K562 (cell line): ENCODE measurements around the gene ZFPM1. TPM values are rescaled to one million over a fixed set of nuclear protein-coding genes. Genes with fewer than 3 reads are reported as not detected.

ENCODE experiments used
- ATAC-seq: fragments of 200-7000 bp; cut with Tn5 transposase; 3 replicates; pipeline ENCODE4 v1.9.1; 2020; ENCODE audit warnings: moderate library complexity
- BruUV-seq: library from RNA; stranded (reverse); fragments of 400-500 nt; replicated peaks from 2 replicates; lab custom pipeline; 2021; lab: Mats Ljungman, UMichigan
- CTCF ChIA-PET: fragments of 300-600 bp; formaldehyde crosslinking; extraction: SDS; loops from one replicate; lab custom pipeline; 2021; ENCODE audit warnings: low intra/inter-chr PET ratio; lab: Yijun Ruan, JAX
- POLR2A ChIA-PET: fragments of 300-600, 350-650 bp; sonication (Branson Sonifier 250); formaldehyde crosslinking; extraction: SDS; loops from one replicate; lab custom pipeline; 2021; ENCODE audit warnings: antibody characterized with exemption, inconsistent platforms; lab: Yijun Ruan, JAX
- DNase-seq, 4 experiments: peaks; one replicate each; pipeline versions ENCODE4 v3.0.0 to v3.0.0-alpha.2; 2011 to 2018; ENCODE audit warnings: low spot score in 3 of 4, mixed read lengths in 3 of 4; ENCODE audit errors: extremely low read depth in 1 of 4
- FAIRE-seq: peaks from 2 replicates; lab custom pipeline; 2011; peaks lifted over from hg19 to GRCh38; lab: Jason Lieb, UNC
- H2AFZ ChIP-seq: 2 replicates; pipeline ENCODE4 v1.6.0; 2011; ENCODE audit warnings: low read depth, low read length, control low read depth, inconsistent platforms
- H3K27ac ChIP-seq: fragments of 200-600 bp; 3 replicates; pipeline ENCODE4 v1.8.0; 2011; ENCODE audit warnings: low read depth, mild to moderate bottlenecking, control low read depth, inconsistent platforms, low read length, moderate library complexity, mixed read lengths; ENCODE audit errors: extremely low read depth
- H3K27me3 ChIP-seq, 2 experiments: fragments of 300-600 bp in 1 of 2; 2 replicates in 1 of 2; 3 replicates in 1 of 2; pipeline versions ENCODE4 v1.6.0 to v1.8.0; 2011; ENCODE audit warnings: inconsistent platforms in 2 of 2, low read length in 2 of 2, mild to moderate bottlenecking in 1 of 2, mixed read lengths in 1 of 2, moderate library complexity in 1 of 2; ENCODE audit not compliant: control insufficient read depth in 2 of 2, insufficient read depth in 2 of 2
- H3K36me3 ChIP-seq: fragments of 300-600 bp; 3 replicates; pipeline ENCODE4 v1.8.0; 2011; ENCODE audit warnings: mild to moderate bottlenecking, low read length, inconsistent platforms; ENCODE audit not compliant: control insufficient read depth, insufficient read depth
- H3K4me1 ChIP-seq, 2 experiments: fragments of 200-600 bp in 1 of 2; replicated peaks in 1 of 2; 2 replicates in 1 of 2; 3 replicates in 1 of 2; pipeline versions ENCODE4 v1.5.1 to v1.8.0; 2011; ENCODE audit warnings: inconsistent platforms in 2 of 2, low read length in 2 of 2, mild to moderate bottlenecking in 1 of 2, mixed read lengths in 1 of 2, moderate library complexity in 1 of 2; ENCODE audit not compliant: control insufficient read depth in 2 of 2, insufficient read depth in 2 of 2
- H3K4me2 ChIP-seq: 2 replicates; pipeline ENCODE4 v1.6.1; 2011; ENCODE audit warnings: low read length, control low read depth, inconsistent platforms, mixed read lengths; ENCODE audit not compliant: insufficient read depth
- H3K4me3 ChIP-seq: fragments of 200-600 bp; sonication (generic), shearing (Covaris generic); 2 replicates; pipeline ENCODE4 v1.5.1; 2016; ENCODE audit warnings: control low read depth, inconsistent platforms
- H3K79me2 ChIP-seq: fragments of 200-600 bp; 3 replicates; pipeline ENCODE4 v1.8.0; 2011; ENCODE audit warnings: low read length, inconsistent platforms; ENCODE audit not compliant: control insufficient read depth, insufficient read depth
- H3K9ac ChIP-seq, 2 experiments: 2 replicates each; pipeline versions ENCODE4 v1.6.0 to v1.6.1; 2011; ENCODE audit warnings: low read depth in 2 of 2, low read length in 2 of 2, control low read depth in 1 of 2, inconsistent platforms in 1 of 2, mild to moderate bottlenecking in 1 of 2, mixed read lengths in 1 of 2; ENCODE audit not compliant: insufficient read depth in 1 of 2
- H3K9me1 ChIP-seq: one replicate; pipeline ENCODE4 v1.6.0; 2011; ENCODE audit warnings: inconsistent platforms, mild to moderate bottlenecking, low read length, moderate library complexity; ENCODE audit not compliant: control insufficient read depth, insufficient read depth
- H3K9me3 ChIP-seq: replicated peaks from 2 replicates; pipeline ENCODE4 v1.5.1; 2011; ENCODE audit warnings: low read depth, low read length, inconsistent platforms; ENCODE audit not compliant: control insufficient read depth, insufficient read depth
- H4K20me1 ChIP-seq: replicated peaks from 2 replicates; pipeline ENCODE4 v1.6.1; 2011; ENCODE audit warnings: low read length, inconsistent platforms, mixed read lengths; ENCODE audit not compliant: control insufficient read depth, insufficient read depth
- CBX2 ChIP-seq: fragments of 200-600 bp; sonication (generic); IDR thresholded peaks from one replicate; pipeline ENCODE4 v1.6.1; 2012; ENCODE audit warnings: mild to moderate bottlenecking, low read length, inconsistent platforms; ENCODE audit not compliant: insufficient read depth, poor library complexity, severe bottlenecking
- EGR1 ChIP-seq: fragments of 450-650 bp; conservative IDR thresholded peaks from 2 replicates; pipeline ENCODE4 v1.6.1; 2017; ENCODE audit warnings: mild to moderate bottlenecking
- EZH2 ChIP-seq: IDR thresholded peaks from 2 replicates; pipeline ENCODE4 v1.6.1; 2012; ENCODE audit warnings: low read depth, mild to moderate bottlenecking, inconsistent platforms, low read length, borderline replicate concordance
- KHSRP ChIP-seq: fragments of 450-650 bp; IDR thresholded peaks from 2 replicates; pipeline ENCODE4 v1.6.1; 2017
- MEIS2 ChIP-seq: fragments of 450-650 bp; IDR thresholded peaks from 2 replicates; pipeline ENCODE4 v1.6.1; 2014; ENCODE audit warnings: mild to moderate bottlenecking; ENCODE audit not compliant: partially characterized antibody
- MXI1 ChIP-seq: IDR thresholded peaks from 2 replicates; pipeline ENCODE4 v1.6.1; 2011; ENCODE audit warnings: low read depth, mild to moderate bottlenecking, improper control_type of control experiment, low read length
- NFRKB ChIP-seq: fragments of 450-650 bp; IDR thresholded peaks from 2 replicates; pipeline ENCODE4 v1.6.1; 2016; ENCODE audit warnings: low read depth
- SIN3A ChIP-seq, 2 experiments: fragments of 150-350 bp in 1 of 2; IDR thresholded peaks; 2 replicates each; pipeline ENCODE4 v1.6.1; 2011 to 2016; ENCODE audit warnings: borderline replicate concordance in 2 of 2, low read depth in 2 of 2, low read length in 2 of 2, mild to moderate bottlenecking in 2 of 2, moderate library complexity in 2 of 2; ENCODE audit not compliant: control insufficient read depth in 1 of 2
- ZNF41 ChIP-seq: fragments of 250-450 bp; sonication (Bioruptor Pico); conservative IDR thresholded peaks from 2 replicates; pipeline ENCODE4 v1.4.0; 2020; ENCODE audit warnings: mild to moderate bottlenecking
- WGBS: fragments of 100-300 bp; shearing (Covaris generic); methylation state at CpG from one replicate; pipeline ENCODE4 v1.1.6; 2016; ENCODE audit warnings: low coverage, mixed read lengths; ENCODE audit not compliant: insufficient coverage; ENCODE audit errors: missing lambda C conversion rate; 5-methylcytosine and 5-hydroxymethylcytosine counted together
- in situ Hi-C: fragments of 300-500 bp; cut with MboI; formaldehyde crosslinking; loops from 4 replicates; pipeline ENCODE4 v1.15.0; 2018; ENCODE audit warnings: inconsistent platforms, mixed read lengths
- intact Hi-C: fragments of 100-400 bp; cut with micrococcal nuclease; formaldehyde crosslinking; loops from 2 replicates; pipeline ENCODE4 v1.14.2; 2022
- polyA plus RNA-seq, 8 experiments: library from polyadenylated mRNA; depleted of rRNA in 4 of 8; stranded (reverse) in 5 of 8; unstranded in 3 of 8; fragments of >200 nt; fragmentation: Nextera tagmentation in 2 of 8; fragmentation: Illumina TruSeq in 1 of 8; extraction: Ambion mirVana in 2 of 8; extraction: Trizol in 1 of 8; gene quantifications; 2 replicates each; pipeline versions ENCODE4 v1.2.1 to v1.2.3, GENCODE V29; 2011 to 2014; ENCODE audit warnings: inconsistent platforms in 1 of 8, missing spikeins in 1 of 8
- total RNA-seq, 7 experiments: library from RNA; depleted of rRNA in 6 of 7; stranded (reverse); fragments of >200 nt in 6 of 7; fragmentation: Illumina TruSeq in 2 of 7; extraction: Trizol in 2 of 7; gene quantifications; 2 replicates each; pipeline versions ENCODE4 v1.2.1 to v1.2.3, GENCODE V29; 2011 to 2021; ENCODE audit warnings: low replicate concordance in 1 of 7
- TF ChIP-seq, protein P1 (sequence below): fragments of 250-450 bp; sonication (Bioruptor Pico); IDR thresholded peaks from 2 replicates; pipeline ENCODE4 v1.4.0; 2020; ENCODE audit warnings: mild to moderate bottlenecking, moderate library complexity
- TF ChIP-seq, protein P2 (sequence below): fragments of 250-450 bp; sonication (Bioruptor Pico); IDR thresholded peaks from 2 replicates; pipeline ENCODE4 v1.5.0; 2021

The ZFPM1 gene
- total and polyA plus RNA-seq, 9 of the 15 experiments (the other 6 are each of a cell fraction or from before 2014, with no cell fraction given), result 0.03 to 35.9 (median 1.4) TPM

DNA sequence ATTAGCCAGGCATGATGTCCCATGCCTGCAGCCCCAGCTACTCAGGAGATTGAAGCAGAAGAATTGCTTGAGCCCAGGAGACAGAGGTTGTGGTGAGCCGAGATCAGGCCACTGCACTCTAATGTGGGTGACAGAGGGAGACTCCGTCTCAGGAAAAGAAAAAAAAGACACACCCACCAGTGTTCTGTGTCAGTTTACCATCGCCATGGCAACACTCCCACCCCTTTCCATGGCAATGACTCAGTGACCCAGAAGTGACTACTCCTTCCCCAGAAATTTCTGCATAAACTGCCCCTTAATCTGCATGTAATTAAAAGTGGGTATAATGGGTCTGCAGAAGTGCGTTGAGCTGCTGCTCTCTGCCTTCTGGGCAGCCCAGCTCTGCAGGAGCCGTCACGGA lies 113.1 kb downstream of the ZFPM1 start:
- 15% methylated on average over 6 of the region's 6 CpGs for WGBS
- ATAC-seq, result no peak
- BruUV-seq, result no TSS peak
- Histone ChIP-seq H3K4me3 (no peak overlapping the region), H3K79me2 (peaks cover 18% of the 10 kb centered on the region), H4K20me1 (peaks cover 7% of the 10 kb centered on the region; the same call in 1 of the 2 replicates), H3K9me3 (no peaks in the 10 kb centered on the region), H3K27ac (no peak overlapping the region), H2AFZ (no peak overlapping the region), H3K27me3 (no peaks in the 10 kb centered on the region), H3K4me1 (peaks cover 13 to 33% of the 10 kb centered on the region in 2 experiments; a peak in 4 of 5 replicates), H3K9ac (peak overlapping the region in 1 of 2 experiments; percentile 27; a peak in 1 of 4 replicates), H3K4me2 (peak overlapping the region; percentile 20), H3K9me1 (peaks cover 1% of the 10 kb centered on the region), H3K36me3 (no peaks in the 10 kb centered on the region)
- no peak for FAIRE-seq
- DNase-seq, result peak in 1 of 4 experiments; percentile 73
- POLR2A ChIA-PET, result no interaction called here
- in situ Hi-C loops (no loop called here), intact Hi-C loops (no loop called here)
- CTCF ChIA-PET, result interaction anchor here (0.8 kb wide), 1 partner anchor 124 kb away, joined by 4 read pairs; no protein-coding TSS in a partner anchor
- TF ChIP-seq SIN3A (IDR thresholded peaks at IDR 0.05; ENCODE audit: borderline replicate concordance in 2 of 2, control insufficient read depth in 1 of 2, low read depth in 2 of 2, low read length in 2 of 2) (no peak), NFRKB (no peak), EZH2 (no peak), EGR1 (peak; percentile 91), MEIS2 (no peak), CBX2 (no peak), ZNF41 (CRISPR knock-in tag) (no peak), MXI1 (peak; percentile 77; the same call in 1 of the 2 replicates), KHSRP (no peak)
- TF ChIP-seq, protein P1, sequence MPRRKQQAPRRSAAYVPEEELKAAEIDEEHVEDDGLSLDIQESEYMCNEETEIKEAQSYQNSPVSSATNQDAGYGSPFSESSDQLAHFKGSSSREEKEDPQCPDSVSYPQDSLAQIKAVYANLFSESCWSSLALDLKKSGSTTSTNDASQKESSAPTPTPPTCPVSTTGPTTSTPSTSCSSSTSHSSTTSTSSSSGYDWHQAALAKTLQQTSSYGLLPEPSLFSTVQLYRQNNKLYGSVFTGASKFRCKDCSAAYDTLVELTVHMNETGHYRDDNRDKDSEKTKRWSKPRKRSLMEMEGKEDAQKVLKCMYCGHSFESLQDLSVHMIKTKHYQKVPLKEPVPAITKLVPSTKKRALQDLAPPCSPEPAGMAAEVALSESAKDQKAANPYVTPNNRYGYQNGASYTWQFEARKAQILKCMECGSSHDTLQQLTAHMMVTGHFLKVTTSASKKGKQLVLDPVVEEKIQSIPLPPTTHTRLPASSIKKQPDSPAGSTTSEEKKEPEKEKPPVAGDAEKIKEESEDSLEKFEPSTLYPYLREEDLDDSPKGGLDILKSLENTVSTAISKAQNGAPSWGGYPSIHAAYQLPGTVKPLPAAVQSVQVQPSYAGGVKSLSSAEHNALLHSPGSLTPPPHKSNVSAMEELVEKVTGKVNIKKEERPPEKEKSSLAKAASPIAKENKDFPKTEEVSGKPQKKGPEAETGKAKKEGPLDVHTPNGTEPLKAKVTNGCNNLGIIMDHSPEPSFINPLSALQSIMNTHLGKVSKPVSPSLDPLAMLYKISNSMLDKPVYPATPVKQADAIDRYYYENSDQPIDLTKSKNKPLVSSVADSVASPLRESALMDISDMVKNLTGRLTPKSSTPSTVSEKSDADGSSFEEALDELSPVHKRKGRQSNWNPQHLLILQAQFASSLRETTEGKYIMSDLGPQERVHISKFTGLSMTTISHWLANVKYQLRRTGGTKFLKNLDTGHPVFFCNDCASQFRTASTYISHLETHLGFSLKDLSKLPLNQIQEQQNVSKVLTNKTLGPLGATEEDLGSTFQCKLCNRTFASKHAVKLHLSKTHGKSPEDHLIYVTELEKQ (CRISPR knock-in tag), result no peak
- TF ChIP-seq, protein P2, sequence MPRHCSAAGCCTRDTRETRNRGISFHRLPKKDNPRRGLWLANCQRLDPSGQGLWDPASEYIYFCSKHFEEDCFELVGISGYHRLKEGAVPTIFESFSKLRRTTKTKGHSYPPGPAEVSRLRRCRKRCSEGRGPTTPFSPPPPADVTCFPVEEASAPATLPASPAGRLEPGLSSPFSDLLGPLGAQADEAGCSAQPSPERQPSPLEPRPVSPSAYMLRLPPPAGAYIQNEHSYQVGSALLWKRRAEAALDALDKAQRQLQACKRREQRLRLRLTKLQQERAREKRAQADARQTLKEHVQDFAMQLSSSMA, result no peak
